NCI-H446 treated with DMSO at 0.1 percent for 48 hours (cell line): Measurements from ENCODE around the gene CSNK1G2.

Experiments used
- DNase-seq: peaks from one replicate; lab custom pipeline; 2025; lab: John Stamatoyannopoulos, UW

CSNK1G2 gene

DNA sequence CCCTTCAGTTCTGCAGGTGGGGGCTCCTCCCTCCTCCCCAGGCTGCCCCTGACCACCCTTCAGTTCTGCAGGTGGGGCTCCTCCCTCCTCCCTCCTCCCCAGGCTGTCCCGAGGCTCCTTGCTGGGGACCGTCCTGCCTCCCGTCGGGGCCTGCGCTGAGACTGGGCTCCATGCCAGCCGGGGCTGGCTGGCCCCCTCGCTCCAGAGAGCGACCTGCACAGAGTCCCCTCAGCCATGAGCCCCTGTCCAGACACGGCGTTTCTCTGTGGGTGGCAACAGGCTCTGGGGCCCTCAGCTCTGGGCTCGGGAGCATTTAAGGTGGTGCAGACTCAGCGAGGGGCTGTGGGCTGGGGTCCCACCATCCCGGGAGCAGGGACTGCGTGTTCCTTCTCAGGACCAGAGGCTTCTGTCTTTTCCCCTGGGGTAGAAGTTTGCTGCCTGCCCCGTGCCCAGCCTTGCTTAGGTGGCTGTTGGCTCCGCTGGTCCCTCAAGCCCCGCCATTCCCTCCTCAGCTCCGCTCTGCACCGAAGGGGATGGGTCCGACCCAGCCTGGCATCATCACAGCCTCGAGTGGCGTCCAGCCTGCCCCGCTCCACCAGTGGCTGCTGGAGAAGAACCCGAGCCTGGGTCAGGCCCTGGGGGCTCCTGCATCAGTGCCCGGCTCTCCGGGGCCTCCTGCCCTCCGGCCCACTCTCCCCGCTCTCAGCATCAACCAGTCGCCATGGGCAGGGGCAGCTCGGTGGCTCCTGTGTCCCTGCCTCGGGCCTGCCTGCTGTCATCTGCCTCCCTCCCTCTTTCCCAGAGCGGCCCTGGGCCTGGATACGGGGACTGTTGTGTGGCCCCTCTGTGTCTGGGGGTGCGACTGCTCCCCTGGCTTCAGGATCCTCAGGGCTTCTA lies 27.6 kb downstream of the CSNK1G2 start:
- DNase-seq = no peak

DNA sequence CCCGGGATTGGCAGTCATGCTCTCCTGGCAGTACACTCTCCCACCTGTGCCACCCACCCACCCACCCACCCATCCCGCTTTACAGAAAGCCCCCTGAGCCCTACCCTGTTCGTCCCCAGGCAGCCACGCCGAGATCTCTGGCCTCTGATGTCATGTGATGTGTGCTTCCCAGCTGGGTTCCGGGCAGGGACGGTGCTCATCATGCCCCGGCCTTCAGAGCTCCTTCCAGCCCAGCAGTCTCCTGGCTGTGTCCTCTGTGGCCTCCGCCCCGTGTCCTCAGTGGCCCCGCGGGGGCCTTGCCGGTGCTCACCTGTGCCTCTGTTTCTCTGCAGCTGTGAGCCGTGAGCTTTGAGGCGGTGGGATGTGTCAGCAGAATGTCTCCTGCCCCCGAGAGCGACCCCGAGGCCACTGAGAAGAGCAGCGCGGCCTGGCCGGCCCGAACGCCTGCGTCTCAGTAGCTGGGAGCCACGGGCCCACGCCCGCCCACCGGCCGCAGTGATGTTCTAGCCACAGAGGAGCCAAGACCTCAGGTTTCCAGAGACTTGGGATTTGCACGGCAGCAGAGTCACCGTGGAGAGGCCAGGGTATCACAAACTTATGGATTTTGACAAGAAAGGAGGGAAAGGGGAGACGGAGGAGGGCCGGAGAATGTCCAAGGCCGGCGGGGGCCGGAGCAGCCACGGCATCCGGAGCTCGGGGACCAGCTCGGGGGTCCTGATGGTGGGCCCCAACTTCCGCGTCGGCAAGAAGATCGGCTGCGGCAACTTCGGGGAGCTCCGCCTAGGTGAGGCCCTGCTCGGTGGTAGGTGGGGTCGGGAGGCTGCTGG lies 28.4 kb downstream of the CSNK1G2 start:
- DNase-seq = no peak

DNA sequence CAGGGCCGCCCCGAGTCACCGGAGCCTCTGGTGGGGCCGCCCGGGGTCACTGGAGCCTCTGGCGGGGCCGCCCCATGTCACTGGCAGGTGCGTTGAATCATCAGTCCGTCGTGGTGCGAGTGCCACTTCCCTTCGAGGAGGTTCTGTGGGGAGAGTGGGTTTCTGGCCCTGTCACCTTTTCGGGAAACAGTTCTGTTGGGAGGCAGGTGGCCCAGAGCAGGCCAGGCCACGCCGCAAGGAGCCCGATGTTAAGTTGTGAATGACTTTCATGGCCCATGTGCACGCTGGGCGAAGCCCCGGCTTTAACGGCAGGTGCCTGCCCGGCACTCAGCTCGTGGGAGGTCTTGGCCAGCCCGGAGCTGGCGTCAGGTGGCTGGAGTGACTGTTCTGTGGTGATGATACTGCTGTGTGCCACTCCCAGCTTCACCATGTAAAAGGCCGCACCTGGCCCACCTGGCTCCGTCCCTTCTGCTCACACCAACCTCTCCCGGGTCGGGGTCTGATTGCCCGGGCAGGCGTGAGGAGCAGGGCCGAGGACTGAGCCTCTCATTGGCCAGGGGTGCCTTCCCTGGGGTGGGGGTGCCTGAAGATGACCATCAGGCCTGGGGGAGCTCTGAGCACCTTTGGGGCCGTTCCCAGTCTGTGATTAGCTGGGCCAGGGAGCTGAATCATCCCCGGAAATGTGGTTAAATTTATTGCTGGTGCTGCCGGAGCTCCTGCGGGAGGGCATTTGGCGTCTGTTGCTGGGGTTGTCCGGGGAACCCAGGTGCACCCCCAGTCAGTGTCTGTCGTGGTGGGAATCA lies 29.2 kb downstream of the CSNK1G2 start:
- no peak for DNase-seq

DNA sequence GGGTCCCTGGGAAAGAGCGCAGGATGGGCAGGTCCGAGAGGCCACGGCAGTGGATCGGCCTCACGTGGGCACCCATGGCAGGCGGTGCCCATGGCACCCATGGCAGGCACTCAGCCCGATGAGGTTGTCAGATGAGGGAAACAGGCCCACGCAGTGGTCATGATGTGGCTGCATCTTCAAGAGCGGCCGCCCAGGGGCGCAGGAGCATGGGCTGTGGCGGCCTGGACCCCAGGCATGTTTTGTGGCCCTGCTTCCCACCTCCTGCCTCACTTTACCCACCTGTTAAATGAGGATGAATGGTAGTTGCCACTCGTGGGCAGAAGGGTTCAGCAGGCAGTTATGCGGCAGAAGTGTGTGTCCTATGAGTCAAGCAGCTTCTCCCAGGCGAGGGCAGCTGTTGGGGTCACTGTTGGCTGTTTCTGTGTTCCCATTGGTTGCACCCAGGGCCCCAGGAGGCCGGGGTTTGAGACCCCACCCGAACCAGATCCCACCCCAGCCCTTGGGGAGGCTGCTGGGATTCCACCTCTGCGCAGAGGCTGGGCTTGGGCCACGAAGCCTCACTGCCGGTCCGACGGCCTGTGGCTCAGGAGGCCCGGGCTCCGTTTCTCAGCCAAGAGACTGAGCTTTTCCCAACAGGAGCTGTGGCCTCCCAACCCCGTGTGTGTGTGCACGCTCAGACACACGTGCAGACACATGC lies 30.0 kb downstream of the CSNK1G2 start:
- DNase-seq = no peak

DNA sequence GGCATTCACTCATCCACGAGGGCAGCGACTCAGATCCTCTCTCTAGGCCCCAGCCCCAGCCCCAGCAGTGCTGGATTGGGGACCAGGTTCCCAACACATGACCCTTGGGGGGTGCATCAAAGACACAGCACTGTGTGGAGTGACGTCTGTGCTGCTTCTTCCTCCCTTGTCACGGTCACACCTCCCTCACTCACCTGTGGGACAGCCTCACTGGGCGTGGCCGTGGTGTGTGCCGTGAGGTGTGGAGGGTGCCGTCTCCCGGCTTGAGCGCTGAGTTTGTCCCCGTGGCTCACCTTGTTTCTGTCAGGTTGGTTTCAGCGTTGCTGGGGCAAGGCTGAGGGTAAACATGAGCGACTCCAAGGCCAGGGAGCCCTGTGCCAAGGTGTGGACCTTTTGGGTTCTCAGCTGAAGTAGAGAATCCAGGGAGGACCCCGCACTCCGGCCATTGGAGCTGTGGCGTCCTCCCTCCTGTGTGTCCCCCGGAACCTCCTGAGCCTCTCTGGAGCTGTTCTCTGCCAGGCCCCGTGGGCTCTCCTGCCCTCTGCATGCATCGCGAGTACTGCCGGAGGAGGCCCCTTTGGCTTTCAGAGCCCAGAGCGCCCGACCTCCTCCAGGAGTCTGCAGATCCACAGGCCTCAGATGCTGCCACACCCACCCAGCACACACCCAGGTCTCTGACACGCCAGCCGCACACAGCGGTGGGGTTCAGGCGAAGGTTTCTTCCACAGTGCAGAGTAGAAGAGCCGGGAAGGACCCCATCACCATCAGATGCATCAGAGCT lies 33.6 kb downstream of the CSNK1G2 start:
- no peak for DNase-seq

DNA sequence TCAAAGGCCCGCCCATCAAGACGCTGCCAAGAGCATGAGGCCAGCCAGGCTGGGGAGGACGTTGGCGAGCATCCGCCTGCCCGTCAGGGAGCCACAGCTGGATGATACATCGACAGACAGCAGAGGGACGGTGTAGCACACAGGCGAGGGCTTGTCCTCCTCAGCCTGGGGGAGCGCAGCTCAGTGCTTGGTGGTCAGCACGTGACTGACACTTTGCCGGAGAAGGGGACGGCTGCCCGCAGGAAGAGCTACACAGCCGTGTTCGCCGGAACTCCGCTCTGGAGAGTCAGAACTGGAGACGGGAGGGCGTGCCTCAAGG lies 34.1 kb downstream of the CSNK1G2 start:
- DNase-seq = no peak

DNA sequence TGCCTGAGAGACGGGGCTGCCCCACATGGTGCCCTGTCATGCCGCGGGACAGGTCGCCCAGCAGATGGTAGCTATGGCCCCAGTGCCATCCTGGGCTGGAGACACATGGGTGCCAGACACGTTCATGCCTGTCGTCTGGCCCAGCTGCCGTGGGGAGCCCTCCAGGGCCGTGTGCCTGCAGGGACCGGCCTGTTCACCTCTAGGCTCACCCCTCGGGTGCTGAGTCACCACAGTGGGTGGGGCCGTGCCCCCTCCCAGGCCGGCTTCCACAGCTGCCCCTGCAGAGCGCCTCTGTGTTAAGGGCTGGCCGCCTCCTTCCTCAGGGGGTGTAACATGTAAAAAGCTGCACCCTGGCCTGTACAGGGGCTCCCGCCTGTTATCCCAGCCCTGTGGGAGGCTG lies 36.1 kb downstream of the CSNK1G2 start:
- no peak for DNase-seq

DNA sequence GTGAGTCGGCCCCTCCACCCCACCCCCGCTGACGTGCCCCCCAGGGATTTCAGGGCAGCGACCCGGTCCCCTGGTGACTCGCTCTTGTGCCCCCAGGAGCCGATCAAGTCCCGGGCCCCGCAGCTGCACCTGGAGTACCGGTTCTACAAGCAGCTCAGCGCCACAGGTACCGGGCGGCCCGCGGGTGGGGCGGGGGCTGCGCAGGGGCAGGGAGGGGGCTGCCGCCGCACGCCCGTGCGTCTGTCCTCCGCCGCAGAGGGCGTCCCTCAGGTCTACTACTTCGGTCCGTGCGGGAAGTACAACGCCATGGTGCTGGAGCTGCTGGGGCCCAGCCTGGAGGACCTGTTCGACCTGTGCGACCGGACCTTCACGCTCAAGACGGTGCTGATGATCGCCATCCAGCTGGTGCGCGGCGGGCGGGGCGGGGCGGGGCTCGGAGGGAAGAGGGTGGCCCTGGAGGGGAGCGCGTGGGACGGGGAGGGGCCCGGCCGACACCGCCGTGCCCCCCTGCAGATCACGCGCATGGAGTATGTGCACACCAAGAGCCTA lies 37.4 kb downstream of the CSNK1G2 start:
- DNase-seq = no peak

DNA sequence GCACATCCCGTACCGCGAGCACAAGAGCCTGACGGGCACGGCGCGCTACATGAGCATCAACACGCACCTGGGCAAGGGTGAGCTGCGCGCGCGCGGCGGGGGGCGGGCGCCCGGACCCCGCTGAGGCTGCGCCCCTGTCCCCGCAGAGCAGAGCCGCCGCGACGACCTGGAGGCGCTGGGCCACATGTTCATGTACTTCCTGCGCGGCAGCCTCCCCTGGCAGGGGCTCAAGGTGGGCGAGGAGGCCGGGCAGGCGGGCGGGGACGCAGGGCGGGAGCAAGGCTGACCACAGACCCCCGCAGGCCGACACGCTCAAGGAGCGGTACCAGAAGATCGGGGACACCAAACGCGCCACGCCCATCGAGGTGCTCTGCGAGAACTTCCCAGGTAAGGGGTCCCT lies 38.0 kb downstream of the CSNK1G2 start:
- DNase-seq = no peak

DNA sequence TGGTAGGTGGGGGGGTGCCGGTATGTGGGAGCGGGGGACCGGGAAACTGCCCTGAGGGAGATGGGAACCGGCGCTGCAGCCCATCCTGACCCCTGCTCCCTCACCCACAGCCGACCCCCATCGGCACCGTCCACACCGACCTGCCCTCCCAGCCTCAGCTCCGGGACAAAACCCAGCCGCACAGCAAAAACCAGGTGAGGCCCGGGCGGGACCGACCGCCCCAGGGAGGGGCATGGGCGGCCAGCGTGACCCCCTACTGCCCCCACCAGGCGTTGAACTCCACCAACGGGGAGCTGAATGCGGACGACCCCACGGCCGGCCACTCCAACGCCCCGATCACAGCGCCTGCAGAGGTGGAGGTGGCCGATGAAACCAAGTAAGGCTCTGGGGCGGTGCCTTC lies 38.7 kb downstream of the CSNK1G2 start:
- no peak for DNase-seq

DNA sequence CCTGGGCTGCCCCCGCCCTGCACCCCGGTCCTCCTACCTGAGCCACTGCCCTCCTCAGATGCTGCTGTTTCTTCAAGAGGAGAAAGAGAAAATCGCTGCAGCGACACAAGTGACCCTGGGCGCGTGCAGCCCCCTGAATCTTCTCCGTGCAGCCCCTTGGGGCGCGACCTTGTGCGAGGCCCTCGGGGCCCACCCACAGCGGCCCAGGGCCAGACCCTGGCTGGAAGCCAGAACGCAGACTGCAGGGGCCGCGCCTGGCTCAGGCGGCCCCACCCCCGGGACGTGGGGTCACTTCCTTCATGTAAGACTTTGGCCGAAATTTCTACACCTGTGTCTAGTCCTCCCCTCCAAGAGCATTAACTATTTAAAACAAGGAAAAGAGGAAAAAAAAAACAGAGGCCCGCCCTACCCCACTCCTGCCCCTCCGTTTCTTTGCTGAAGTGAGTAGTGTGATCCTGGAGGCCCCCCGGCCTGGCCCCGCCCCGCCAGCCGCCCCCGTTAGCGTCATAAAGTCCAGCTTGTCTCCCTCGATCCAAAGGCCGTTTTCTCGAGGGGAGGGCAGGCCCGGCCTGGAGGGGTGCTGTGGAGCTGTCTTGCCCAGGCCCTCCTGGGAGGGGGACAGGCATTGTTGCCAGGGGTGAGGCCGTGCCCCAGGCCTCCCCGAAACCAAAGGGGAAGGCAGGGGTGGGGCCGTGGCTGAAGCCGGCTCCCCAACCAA lies 39.3 kb downstream of the CSNK1G2 start:
- no peak for DNase-seq

DNA sequence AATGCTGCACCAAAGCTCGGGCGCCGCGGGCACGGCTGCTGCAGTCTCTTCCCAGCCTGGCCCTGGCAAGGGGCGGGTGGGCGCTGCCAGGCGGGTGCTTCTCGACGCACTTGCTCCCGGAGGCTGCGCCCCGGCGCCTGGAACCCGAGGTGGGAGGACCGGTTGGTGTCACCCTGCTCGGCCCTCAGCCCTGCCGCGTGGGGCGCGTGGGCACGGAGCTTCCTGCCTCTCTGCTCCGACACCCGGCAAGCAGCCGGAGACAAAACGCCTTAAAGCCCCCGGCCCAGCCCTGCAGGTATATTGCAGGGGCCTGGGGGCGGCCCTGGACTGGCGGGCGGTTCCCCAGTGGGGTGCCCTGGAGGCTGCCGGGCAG lies 39.8 kb downstream of the CSNK1G2 start:
- DNase-seq = no peak

DNA sequence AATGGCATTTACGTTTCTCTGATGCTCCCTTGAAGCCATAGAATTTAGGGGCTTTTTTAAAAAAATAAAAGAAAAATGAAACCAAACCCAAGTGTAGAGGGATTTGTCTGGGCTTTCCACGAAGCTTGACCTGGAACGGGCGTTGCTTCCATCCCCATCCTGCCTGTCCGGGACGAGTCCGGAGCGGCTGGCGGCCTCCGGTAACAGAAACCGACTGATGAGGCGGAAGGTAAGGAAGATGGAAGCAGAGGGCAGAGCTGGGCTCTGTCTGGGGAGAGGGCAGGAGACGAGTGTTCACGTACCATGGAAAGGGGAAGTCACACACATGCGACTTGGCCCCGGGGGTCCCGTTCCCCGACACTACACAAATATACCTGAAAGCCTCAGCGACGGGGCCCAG lies 40.3 kb downstream of the CSNK1G2 start:
- DNase-seq = no peak

DNA sequence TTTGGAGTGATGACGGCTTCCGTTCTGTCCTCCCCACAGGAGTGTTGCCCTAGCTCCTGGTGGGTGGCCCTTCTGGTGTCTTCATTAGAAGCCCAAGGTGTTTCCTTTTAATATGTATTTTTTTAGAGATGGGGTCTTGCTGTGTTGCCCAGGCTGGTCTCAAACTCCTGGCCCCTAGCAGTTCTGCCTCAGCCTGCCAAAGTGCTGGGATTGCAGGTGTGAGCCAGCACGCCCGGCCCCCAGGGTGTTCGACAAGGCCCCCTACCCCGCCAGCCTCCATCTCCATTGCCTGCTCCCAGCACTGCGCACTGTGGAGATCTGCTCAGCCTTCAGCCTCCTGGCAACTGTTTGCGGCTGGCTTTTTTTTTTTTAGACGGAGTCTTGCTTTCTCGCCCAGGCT lies 43.4 kb downstream of the CSNK1G2 start:
- DNase-seq = no peak

DNA sequence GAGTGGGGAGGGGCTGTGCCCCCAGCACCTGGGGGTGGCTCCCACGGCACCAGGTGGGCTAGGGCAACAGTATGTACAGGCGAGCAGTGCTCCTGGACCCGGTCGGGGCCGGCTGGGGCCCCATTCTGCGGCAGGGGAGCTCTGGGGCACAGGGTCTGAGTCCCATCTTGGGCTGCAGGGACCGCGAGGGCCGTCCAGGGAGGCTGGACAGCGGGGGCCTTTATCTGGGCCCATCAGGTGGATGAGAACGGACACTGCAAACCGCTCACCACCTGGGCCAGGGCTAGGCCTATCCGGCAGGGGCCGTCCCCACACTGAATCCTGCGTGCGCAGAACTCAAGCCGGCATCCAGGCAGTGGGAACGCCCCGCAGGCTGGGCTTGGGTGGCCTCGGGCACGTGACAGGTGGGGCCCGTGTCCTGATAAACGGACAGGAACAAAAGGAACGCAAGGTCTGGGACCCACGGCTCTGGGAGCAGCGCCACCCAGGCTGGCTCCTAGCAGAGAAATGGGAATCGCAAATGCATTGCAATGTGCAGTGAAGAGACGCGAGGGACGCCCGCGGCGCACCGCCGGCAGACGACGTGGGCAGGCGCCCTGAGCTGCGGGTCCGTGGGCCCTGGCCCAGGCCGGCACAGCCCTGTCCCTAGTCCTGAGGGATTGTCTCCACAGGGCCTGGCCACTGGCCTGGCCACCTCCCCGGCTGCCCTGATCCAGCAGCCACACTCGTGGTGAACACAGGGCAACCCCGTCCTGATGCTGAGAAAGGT lies 44.8 kb downstream of the CSNK1G2 start:
- no peak for DNase-seq

DNA sequence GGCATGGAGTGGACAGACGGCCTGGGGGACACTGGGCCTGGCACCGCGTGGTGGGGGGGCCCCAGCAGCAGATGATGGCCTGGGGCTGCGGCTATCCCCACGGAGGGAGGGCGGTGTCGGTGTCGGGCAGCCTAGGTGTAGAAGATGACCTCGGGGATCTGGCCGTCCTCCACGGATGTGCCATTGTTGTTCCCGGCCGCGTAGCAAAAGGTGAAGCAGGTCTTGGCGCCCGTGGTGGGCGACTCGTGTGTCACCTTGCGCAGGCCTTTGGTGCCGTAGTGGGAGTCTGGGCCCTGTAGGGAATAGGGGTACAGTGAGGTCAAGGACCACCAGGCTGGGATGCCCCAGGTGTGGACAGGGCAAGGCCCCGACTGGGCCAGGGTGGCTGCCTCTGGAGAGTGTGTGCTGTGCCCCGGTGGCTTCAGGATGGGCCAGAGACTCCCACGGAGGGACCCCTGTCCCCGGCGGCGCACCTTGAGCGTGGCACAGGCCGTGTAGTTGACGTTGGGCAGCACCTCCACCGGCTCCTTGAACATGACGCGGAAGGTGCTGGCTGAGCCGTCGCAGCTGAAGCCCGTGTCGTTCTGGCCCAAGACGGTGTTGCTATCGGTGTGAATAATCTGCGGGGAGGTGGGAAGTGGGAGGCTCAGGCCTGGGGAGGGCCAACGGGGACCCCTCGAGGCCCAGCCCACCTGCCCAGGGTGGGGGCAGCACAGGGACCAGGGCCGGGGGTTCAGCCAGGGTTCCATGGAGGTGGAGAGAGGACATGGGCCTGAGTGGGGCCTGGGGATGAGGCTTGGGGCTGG lies 45.6 kb downstream of the CSNK1G2 start:
- no peak for DNase-seq

DNA sequence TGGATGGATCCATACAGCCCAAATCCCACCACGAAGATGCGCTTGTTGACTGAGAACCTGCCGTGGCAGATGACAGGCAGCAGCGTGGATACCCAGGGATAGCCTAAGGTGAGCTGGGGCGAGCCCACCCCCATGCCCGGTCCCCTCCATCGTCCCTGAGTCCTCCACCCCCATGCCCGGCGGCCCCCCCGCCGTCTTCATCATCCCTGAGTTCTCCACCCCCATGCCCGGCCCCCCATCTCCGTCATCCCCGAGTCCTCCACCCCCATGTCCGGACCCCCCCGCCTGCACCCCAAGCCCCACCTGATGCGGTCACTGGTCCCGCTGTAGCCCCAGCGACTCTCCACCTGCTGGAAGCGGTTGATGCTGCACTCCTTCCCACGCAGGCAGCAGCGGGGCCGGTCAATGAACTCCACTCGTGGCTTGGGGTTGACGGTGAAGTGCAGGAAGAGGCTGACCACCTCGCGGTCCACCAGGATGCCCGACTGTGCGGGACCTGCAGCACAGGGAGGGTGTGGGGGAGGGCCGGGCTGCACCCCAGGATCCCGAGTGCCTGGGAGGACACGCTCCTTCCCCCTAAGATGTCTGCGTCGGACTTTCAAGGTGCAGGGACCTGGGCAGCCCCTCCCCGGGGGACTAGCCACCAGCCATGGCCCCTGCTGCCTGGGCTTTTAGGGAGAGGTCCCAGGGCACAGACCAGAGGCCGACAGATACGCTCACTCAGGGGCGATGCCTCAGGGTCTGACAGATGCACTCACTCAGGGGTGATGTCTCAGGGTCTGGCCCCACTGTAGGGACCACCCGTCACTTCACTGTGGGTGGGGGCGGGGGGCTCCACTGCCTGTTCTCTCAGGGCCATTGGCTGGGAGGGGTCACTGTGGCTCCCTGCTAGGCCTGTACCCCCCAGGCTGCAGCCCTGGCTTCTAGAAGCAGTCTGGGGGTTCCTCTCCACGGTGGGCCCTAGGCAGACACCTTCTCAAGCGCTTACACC lies 46.5 kb downstream of the CSNK1G2 start:
- no peak for DNase-seq
